Lower leg skin (tissue), 3 donors: Measurements from ENCODE around the gene APOL5.

Source experiments
- CTCF ChIP-seq, 3 donors: fragments of 450-650 bp; IDR thresholded peaks; one replicate each; pipeline ENCODE4 v1.5.1; 2016; ENCODE audit warnings: antibody characterized with exemption in 3 of 3, mild to moderate bottlenecking in 3 of 3, moderate library complexity in 2 of 3
- POLR2A ChIP-seq, 2 donors: fragments of 450-650 bp; IDR thresholded peaks; one replicate each; pipeline ENCODE4 v1.6.1; 2016 to 2017; ENCODE audit warnings: antibody characterized with exemption in 2 of 2, mild to moderate bottlenecking in 1 of 2, moderate library complexity in 1 of 2

GRCh38 chr22:35734517-35734827 is 16.8 kb downstream of the APOL5 start:
- TF ChIP-seq POLR2A (IDR thresholded peaks at IDR 0.05) (no peak), CTCF (IDR thresholded peaks at IDR 0.05) (no peak)
